Dendritic cell treated with granulocyte-macrophage colony-stimulating factor and Interleukin-4, amounts not matched to agents 40 ng/mL and 50 ng/mL, for 4 days (primary cell): Measurements from ENCODE around the gene DPPA4.

ENCODE experiments used
- H3K27ac Mint-ChIP-seq: one replicate; pipeline ENCODE4 v1.8.0; 2022; ENCODE audit warnings: mild to moderate bottlenecking, mixed read lengths
- H3K27me3 Mint-ChIP-seq: one replicate; pipeline ENCODE4 v1.8.0; 2022; ENCODE audit warnings: mild to moderate bottlenecking, mixed read lengths
- H3K36me3 Mint-ChIP-seq: one replicate; pipeline ENCODE4 v1.8.0; 2022; ENCODE audit warnings: low read depth, mixed read lengths
- H3K4me1 Mint-ChIP-seq: one replicate; pipeline ENCODE4 v1.8.0; 2022; ENCODE audit warnings: low read depth, mixed read lengths
- H3K4me3 Mint-ChIP-seq: one replicate; pipeline ENCODE4 v1.8.0; 2022; ENCODE audit warnings: mild to moderate bottlenecking, moderate library complexity, mixed read lengths
- H3K9me3 Mint-ChIP-seq: one replicate; pipeline ENCODE4 v1.8.0; 2022; ENCODE audit warnings: mixed read lengths
- intact Hi-C: fragments of 100-400 bp; cut with micrococcal nuclease; formaldehyde crosslinking; loops from one replicate; pipeline ENCODE4 v1.15.0; 2022

The DPPA4 gene

GRCh38 chr3:109355625-109356441 is 18.5 kb upstream of the DPPA4 start:
- no peaks in the 10 kb centered on the region for H3K9me3 Mint-ChIP-seq
- no peaks in the 10 kb centered on the region for H3K36me3 Mint-ChIP-seq
- no peak overlapping the region for H3K27ac Mint-ChIP-seq
- no peaks in the 10 kb centered on the region for H3K4me1 Mint-ChIP-seq
- no peak overlapping the region for H3K4me3 Mint-ChIP-seq
- no peaks in the 10 kb centered on the region for H3K27me3 Mint-ChIP-seq
- intact Hi-C loops, result no loop called here

GRCh38 chr3:109353057-109353456 is 15.7 kb upstream of the DPPA4 start:
- Mint-ChIP-seq H3K4me3 (no peak overlapping the region), H3K9me3 (no peaks in the 10 kb centered on the region), H3K27ac (no peak overlapping the region), H3K36me3 (no peaks in the 10 kb centered on the region), H3K27me3 (no peaks in the 10 kb centered on the region), H3K4me1 (no peaks in the 10 kb centered on the region)
- intact Hi-C loops, result no loop called here

- Mint-ChIP-seq H3K27me3 (no peaks in the 10 kb centered on the region), H3K4me3 (no peak overlapping the region), H3K27ac (no peak overlapping the region), H3K9me3 (peaks cover 1% of the 10 kb centered on the region), H3K36me3 (no peaks in the 10 kb centered on the region), H3K4me1 (no peaks in the 10 kb centered on the region)
- intact Hi-C loops, result no loop called here
Observed at GRCh38 chr3:109351231-109351630, 13.9 kb upstream of the DPPA4 start.

- Mint-ChIP-seq H3K4me1 (no peaks in the 10 kb centered on the region), H3K27me3 (no peaks in the 10 kb centered on the region), H3K27ac (no peak overlapping the region), H3K36me3 (no peaks in the 10 kb centered on the region), H3K9me3 (peaks cover 13% of the 10 kb centered on the region), H3K4me3 (no peak overlapping the region)
- intact Hi-C loops, result no loop called here
Observed at GRCh38 chr3:109346770-109347295, 9.5 kb upstream of the DPPA4 start.

GRCh38 chr3:109346099-109346498 is 8.8 kb upstream of the DPPA4 start:
- no peaks in the 10 kb centered on the region for H3K4me1 Mint-ChIP-seq
- H3K27ac Mint-ChIP-seq, result no peak overlapping the region
- no peaks in the 10 kb centered on the region for H3K36me3 Mint-ChIP-seq
- H3K9me3 Mint-ChIP-seq, result peaks cover 13% of the 10 kb centered on the region
- no peaks in the 10 kb centered on the region for H3K27me3 Mint-ChIP-seq
- no peak overlapping the region for H3K4me3 Mint-ChIP-seq
- intact Hi-C loops, result no loop called here

- Mint-ChIP-seq H3K4me1 (peaks cover 19% of the 10 kb centered on the region), H3K27ac (no peak overlapping the region), H3K9me3 (no peaks in the 10 kb centered on the region), H3K4me3 (no peak overlapping the region), H3K36me3 (peaks cover 6% of the 10 kb centered on the region), H3K27me3 (peaks cover 31% of the 10 kb centered on the region)
- intact Hi-C loops, result no loop called here
Observed at GRCh38 chr3:109339714-109340648, 2.6 kb upstream of the DPPA4 start.

GRCh38 chr3:109339197-109339596 is 1.9 kb upstream of the DPPA4 start:
- Mint-ChIP-seq H3K9me3 (no peaks in the 10 kb centered on the region), H3K36me3 (peaks cover 6% of the 10 kb centered on the region), H3K4me1 (peaks cover 19% of the 10 kb centered on the region), H3K27me3 (peaks cover 31% of the 10 kb centered on the region), H3K27ac (no peak overlapping the region), H3K4me3 (no peak overlapping the region)
- intact Hi-C loops, result no loop called here

GRCh38 chr3:109338322-109338721 is 976 bp upstream of the DPPA4 start:
- intact Hi-C loops, result no loop called here
- H3K4me3 Mint-ChIP-seq, result no peak overlapping the region
- no peaks in the 10 kb centered on the region for H3K9me3 Mint-ChIP-seq
- peaks cover 19% of the 10 kb centered on the region for H3K4me1 Mint-ChIP-seq
- H3K27ac Mint-ChIP-seq, result no peak overlapping the region
- peaks cover 6% of the 10 kb centered on the region for H3K36me3 Mint-ChIP-seq
- peaks cover 31% of the 10 kb centered on the region for H3K27me3 Mint-ChIP-seq

- H3K27ac Mint-ChIP-seq, result peak overlapping the region; percentile 44
- H3K4me3 Mint-ChIP-seq, result peak overlapping the region; percentile 82
- peaks cover 19% of the 10 kb centered on the region for H3K4me1 Mint-ChIP-seq
- H3K9me3 Mint-ChIP-seq, result no peaks in the 10 kb centered on the region
- intact Hi-C loops, result no loop called here
- H3K27me3 Mint-ChIP-seq, result peaks cover 31% of the 10 kb centered on the region
- peaks cover 6% of the 10 kb centered on the region for H3K36me3 Mint-ChIP-seq
Observed at GRCh38 chr3:109336291-109336861, 970 bp downstream of the DPPA4 start.

GRCh38 chr3:109334572-109334971 is 2.8 kb downstream of the DPPA4 start:
- H3K4me1 Mint-ChIP-seq, result peaks cover 19% of the 10 kb centered on the region
- H3K9me3 Mint-ChIP-seq, result no peaks in the 10 kb centered on the region
- intact Hi-C loops, result no loop called here
- H3K36me3 Mint-ChIP-seq, result peaks cover 6% of the 10 kb centered on the region
- peaks cover 31% of the 10 kb centered on the region for H3K27me3 Mint-ChIP-seq
- no peak overlapping the region for H3K27ac Mint-ChIP-seq
- H3K4me3 Mint-ChIP-seq, result no peak overlapping the region

GRCh38 chr3:109331692-109332091 is 5.7 kb downstream of the DPPA4 start:
- H3K9me3 Mint-ChIP-seq, result no peaks in the 10 kb centered on the region
- H3K4me3 Mint-ChIP-seq, result no peak overlapping the region
- intact Hi-C loops, result no loop called here
- H3K36me3 Mint-ChIP-seq, result peaks cover 5% of the 10 kb centered on the region
- H3K27ac Mint-ChIP-seq, result no peak overlapping the region
- H3K27me3 Mint-ChIP-seq, result peaks cover 8% of the 10 kb centered on the region
- peaks cover 3% of the 10 kb centered on the region for H3K4me1 Mint-ChIP-seq

- intact Hi-C loops, result no loop called here
- no peak overlapping the region for H3K27ac Mint-ChIP-seq
Observed at GRCh38 chr3:109330405-109330804, 6.9 kb downstream of the DPPA4 start.

GRCh38 chr3:109328202-109328601 is 9.1 kb downstream of the DPPA4 start:
- no peak overlapping the region for H3K27ac Mint-ChIP-seq
- intact Hi-C loops, result no loop called here
- no peak overlapping the region for H3K4me3 Mint-ChIP-seq
- H3K4me1 Mint-ChIP-seq, result no peaks in the 10 kb centered on the region
- no peaks in the 10 kb centered on the region for H3K9me3 Mint-ChIP-seq
- H3K36me3 Mint-ChIP-seq, result no peaks in the 10 kb centered on the region
- H3K27me3 Mint-ChIP-seq, result no peaks in the 10 kb centered on the region

More at GRCh38 chr3:109330405-109330804, 6.9 kb downstream of the DPPA4 start:
- Mint-ChIP-seq H3K9me3 (no peaks in the 10 kb centered on the region), H3K4me3 (no peak overlapping the region), H3K27me3 (peaks cover 3% of the 10 kb centered on the region), H3K36me3 (no peaks in the 10 kb centered on the region), H3K4me1 (no peaks in the 10 kb centered on the region)

GRCh38 chr3:109325657-109326056 is 11.7 kb downstream of the DPPA4 start:
- H3K4me3 Mint-ChIP-seq, result no peak overlapping the region
- no peaks in the 10 kb centered on the region for H3K36me3 Mint-ChIP-seq
- H3K27ac Mint-ChIP-seq, result no peak overlapping the region
- no peaks in the 10 kb centered on the region for H3K27me3 Mint-ChIP-seq
- no peaks in the 10 kb centered on the region for H3K9me3 Mint-ChIP-seq
- no peaks in the 10 kb centered on the region for H3K4me1 Mint-ChIP-seq
- intact Hi-C loops, result no loop called here
